HEK293T (cell line): ENCODE results near the gene TTLL3.
A peak's percentile ranks its signal among the peaks of the same experiment; 100 is the strongest.

ENCODE experiments used
- CTCF ChIA-PET: fragments of 350-600 bp; formaldehyde crosslinking; extraction: SDS; loops from one replicate; lab custom pipeline; 2021; ENCODE audit warnings: antibody characterized with exemption, inconsistent platforms; lab: Yijun Ruan, JAX
- POLR2A ChIA-PET: fragments of 350-600 bp; formaldehyde crosslinking; extraction: SDS; loops from one replicate; lab custom pipeline; 2020; ENCODE audit warnings: antibody characterized with exemption, inconsistent platforms; lab: Yijun Ruan, JAX
- DNase-seq: peaks from one replicate; pipeline ENCODE4 v3.0.0; 2012; ENCODE audit warnings: mixed read lengths; ENCODE audit errors: extremely low spot score
- ARNT ChIP-seq: fragments of 450-650 bp; IDR thresholded peaks from 2 replicates; pipeline ENCODE4 v1.6.1; 2017; ENCODE audit warnings: mild to moderate bottlenecking
- BHLHE40 ChIP-seq: fragments of 450-650 bp; IDR thresholded peaks from 2 replicates; pipeline ENCODE4 v1.6.1; 2016; ENCODE audit warnings: mild to moderate bottlenecking, moderate library complexity, borderline replicate concordance
- CTBP1 ChIP-seq: fragments of 450-650 bp; IDR thresholded peaks from 2 replicates; pipeline ENCODE4 v1.6.1; 2016; ENCODE audit warnings: borderline replicate concordance
- ELF4 ChIP-seq: fragments of 450-650 bp; IDR thresholded peaks from 2 replicates; pipeline ENCODE4 v1.6.1; 2017; ENCODE audit warnings: antibody characterized with exemption
- FOXA1 ChIP-seq: fragments of 450-650 bp; IDR thresholded peaks from 2 replicates; pipeline ENCODE4 v1.6.1; 2016; ENCODE audit warnings: mild to moderate bottlenecking
- FOXK2 ChIP-seq: fragments of 450-650 bp; IDR thresholded peaks from 2 replicates; pipeline ENCODE4 v1.6.1; 2016; ENCODE audit warnings: mild to moderate bottlenecking
- FOXM1 ChIP-seq: fragments of 450-650 bp; IDR thresholded peaks from 2 replicates; pipeline ENCODE4 v1.6.1; 2017; ENCODE audit warnings: mild to moderate bottlenecking, borderline replicate concordance
- HDGF ChIP-seq: fragments of 450-650 bp; IDR thresholded peaks from 2 replicates; pipeline ENCODE4 v1.6.1; 2017; ENCODE audit warnings: antibody characterized with exemption, borderline replicate concordance
- L3MBTL2 ChIP-seq: fragments of 450-650 bp; conservative IDR thresholded peaks from 2 replicates; pipeline ENCODE4 v1.6.1; 2016; ENCODE audit warnings: mild to moderate bottlenecking
- LEF1 ChIP-seq: fragments of 450-650 bp; IDR thresholded peaks from 2 replicates; pipeline ENCODE4 v1.6.1; 2017; ENCODE audit warnings: mild to moderate bottlenecking, borderline replicate concordance
- NFRKB ChIP-seq: fragments of 450-650 bp; IDR thresholded peaks from 2 replicates; pipeline ENCODE4 v1.6.1; 2016; ENCODE audit warnings: mild to moderate bottlenecking, moderate library complexity
- PKNOX1 ChIP-seq: fragments of 450-650 bp; IDR thresholded peaks from 2 replicates; pipeline ENCODE4 v1.6.1; 2016
- SP1 ChIP-seq: fragments of 450-650 bp; IDR thresholded peaks from 2 replicates; pipeline ENCODE4 v1.6.1; 2017
- SUZ12 ChIP-seq: fragments of 450-650 bp; IDR thresholded peaks from 2 replicates; pipeline ENCODE4 v1.6.1; 2016; ENCODE audit warnings: mild to moderate bottlenecking
- TARDBP ChIP-seq: fragments of 450-650 bp; IDR thresholded peaks from 2 replicates; pipeline ENCODE4 v1.6.1; 2016
- ZNF384 ChIP-seq: fragments of 450-650 bp; IDR thresholded peaks from 2 replicates; pipeline ENCODE4 v1.6.1; 2016

TTLL3 gene

GRCh38 chr3:9792405-9793160 lies 17.5 kb upstream of the TTLL3 start, which contains the start of the genes ARPC4 and TADA3:
Gene ARPC4 (plus strand): TSS chr3:9793082. CDS start chr3:9793122, 40 bp downstream.
Gene TADA3 (minus strand): TSS chr3:9792473. CDS start chr3:9791466, 1,007 bp downstream.
- CTCF ChIA-PET, result interaction anchor here (0.7 kb wide), 1 partner anchor 292 kb away, joined by 4 read pairs; no protein-coding TSS in a partner anchor
- POLR2A ChIA-PET, result interaction anchor here (0.6 to 1.4 kb wide), 17 partner anchors 9 to 289 kb away, joined by 3 to 14 read pairs (median 4); partner anchors contain the start of genes CAMK1, CRELD1, FANCD2 and OGG1
- DNase-seq, result peak; percentile 96
- peak; percentile 96 for TF ChIP-seq ELF4
- TF ChIP-seq FOXK2, result no peak
- TF ChIP-seq SP1, result no peak; the same call in 1 of the 2 replicates
- TF ChIP-seq PKNOX1, result no peak
- TF ChIP-seq HDGF, result no peak
- TF ChIP-seq NFRKB, result no peak
- TF ChIP-seq BHLHE40, result peak; percentile 95
- TF ChIP-seq SUZ12, result no peak
- no peak for TF ChIP-seq TARDBP
- no peak for TF ChIP-seq L3MBTL2
- TF ChIP-seq LEF1, result no peak
- no peak for TF ChIP-seq FOXA1
- no peak for TF ChIP-seq ARNT
- TF ChIP-seq CTBP1, result no peak

- ChIA-PET CTCF (interaction anchor here (0.7 kb wide), 1 partner anchor 293 kb away, joined by 4 read pairs; no protein-coding TSS in a partner anchor), POLR2A (interaction anchor here (0.6 to 1.4 kb wide), 19 partner anchors 10 to 289 kb away, joined by 3 to 14 read pairs (median 4); partner anchors contain the start of genes CAMK1, CRELD1, FANCD2 and OGG1)
- TF ChIP-seq ZNF384 (no peak), FOXA1 (no peak), ARNT (no peak), L3MBTL2 (0 out of 2 replicates have a peak, but pooled peaks have one; percentile 21)
- peak; percentile 37 for DNase-seq
Observed at GRCh38 chr3:9793161-9793781, 16.8 kb upstream of the TTLL3 start.

DNA sequence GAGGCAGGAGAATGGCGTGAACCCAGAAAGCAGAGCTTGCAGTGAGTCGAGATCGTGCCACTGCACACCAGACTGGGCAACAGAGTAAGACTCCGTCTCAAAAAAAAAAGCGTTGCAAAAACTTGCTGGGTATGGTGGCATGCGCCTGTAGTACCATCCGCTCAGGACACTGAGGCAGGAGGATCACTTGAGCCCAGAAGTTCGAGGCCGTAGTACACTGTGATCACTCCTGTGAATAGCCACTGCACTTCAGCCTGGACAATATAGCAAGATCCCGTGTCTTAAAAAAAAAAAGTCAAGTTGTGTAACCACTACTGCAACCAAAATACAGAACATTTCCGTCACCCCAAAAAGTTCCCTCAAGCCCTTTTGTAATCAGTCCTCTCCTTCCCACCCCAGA lies 15.7 kb upstream of the TTLL3 start:
- ChIA-PET CTCF (no interaction called here), POLR2A (interaction anchor here (1.0 kb wide), 1 partner anchor 21 kb away, joined by 3 read pairs; no protein-coding TSS in a partner anchor)
- no peak for DNase-seq
- TF ChIP-seq ELF4 (no peak), FOXK2 (no peak), LEF1 (no peak), PKNOX1 (no peak)

GRCh38 chr3:9795207-9795606 lies 14.9 kb upstream of the TTLL3 start:
- DNase-seq, result no peak
- ChIA-PET CTCF (no interaction called here), POLR2A (interaction anchor here (1.2 kb wide), 1 partner anchor 11 kb away, joined by 4 read pairs; no protein-coding TSS in a partner anchor)
- TF ChIP-seq BHLHE40, result no peak
- TF ChIP-seq L3MBTL2, result no peak
- TF ChIP-seq FOXM1, result no peak
- no peak for TF ChIP-seq FOXA1
- TF ChIP-seq PKNOX1, result no peak

- CTCF ChIA-PET, result no interaction called here
- TF ChIP-seq ZNF384, result no peak
- no peak for TF ChIP-seq FOXM1
- TF ChIP-seq FOXK2, result no peak
- TF ChIP-seq ELF4, result no peak
- no peak for TF ChIP-seq HDGF
- no peak for TF ChIP-seq CTBP1
- TF ChIP-seq L3MBTL2, result no peak
- TF ChIP-seq PKNOX1, result no peak
- TF ChIP-seq FOXA1, result no peak
- TF ChIP-seq LEF1, result no peak
- TF ChIP-seq SP1, result no peak
- no peak for TF ChIP-seq SUZ12
- no peak for TF ChIP-seq NFRKB
- no peak for TF ChIP-seq ARNT
- no peak for TF ChIP-seq TARDBP
- no peak for TF ChIP-seq BHLHE40
- POLR2A ChIA-PET, result no interaction called here
- no peak for DNase-seq
Observed at GRCh38 chr3:9797196-9797945, 12.7 kb upstream of the TTLL3 start.
